Measurements from ENCODE around the gene LRRTM4.

GRCh38 chr2:76997296-76997695 is 524.9 kb downstream of the LRRTM4 start:
- TF ChIP-seq, protein P1, sequence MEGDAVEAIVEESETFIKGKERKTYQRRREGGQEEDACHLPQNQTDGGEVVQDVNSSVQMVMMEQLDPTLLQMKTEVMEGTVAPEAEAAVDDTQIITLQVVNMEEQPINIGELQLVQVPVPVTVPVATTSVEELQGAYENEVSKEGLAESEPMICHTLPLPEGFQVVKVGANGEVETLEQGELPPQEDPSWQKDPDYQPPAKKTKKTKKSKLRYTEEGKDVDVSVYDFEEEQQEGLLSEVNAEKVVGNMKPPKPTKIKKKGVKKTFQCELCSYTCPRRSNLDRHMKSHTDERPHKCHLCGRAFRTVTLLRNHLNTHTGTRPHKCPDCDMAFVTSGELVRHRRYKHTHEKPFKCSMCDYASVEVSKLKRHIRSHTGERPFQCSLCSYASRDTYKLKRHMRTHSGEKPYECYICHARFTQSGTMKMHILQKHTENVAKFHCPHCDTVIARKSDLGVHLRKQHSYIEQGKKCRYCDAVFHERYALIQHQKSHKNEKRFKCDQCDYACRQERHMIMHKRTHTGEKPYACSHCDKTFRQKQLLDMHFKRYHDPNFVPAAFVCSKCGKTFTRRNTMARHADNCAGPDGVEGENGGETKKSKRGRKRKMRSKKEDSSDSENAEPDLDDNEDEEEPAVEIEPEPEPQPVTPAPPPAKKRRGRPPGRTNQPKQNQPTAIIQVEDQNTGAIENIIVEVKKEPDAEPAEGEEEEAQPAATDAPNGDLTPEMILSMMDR (conservative IDR thresholded peaks at IDR 0.05 in 1 of 2, IDR thresholded peaks at IDR 0.05 in 1 of 2; ENCODE audit: extremely low read depth in 1 of 2, insufficient read depth in 1 of 2, low read depth in 1 of 2, low read length in 2 of 2), result no peak
- no peak for TF ChIP-seq EZH2 (IDR thresholded peaks at IDR 0.05; ENCODE audit: borderline replicate concordance, low read length)
